GM21717 (cell line): Measurements from ENCODE around the gene OVOL3.
A peak's percentile ranks its signal among the peaks of the same experiment; 100 is the strongest.

Experiments
- ATAC-seq: cut with Tn5 transposase; IDR thresholded peaks from one replicate; pipeline ENCODE4 v1.9.1; 2021; ENCODE audit warnings: mild to moderate bottlenecking, moderate library complexity; ENCODE audit not compliant: unreplicated experiment

Gene OVOL3

DNA sequence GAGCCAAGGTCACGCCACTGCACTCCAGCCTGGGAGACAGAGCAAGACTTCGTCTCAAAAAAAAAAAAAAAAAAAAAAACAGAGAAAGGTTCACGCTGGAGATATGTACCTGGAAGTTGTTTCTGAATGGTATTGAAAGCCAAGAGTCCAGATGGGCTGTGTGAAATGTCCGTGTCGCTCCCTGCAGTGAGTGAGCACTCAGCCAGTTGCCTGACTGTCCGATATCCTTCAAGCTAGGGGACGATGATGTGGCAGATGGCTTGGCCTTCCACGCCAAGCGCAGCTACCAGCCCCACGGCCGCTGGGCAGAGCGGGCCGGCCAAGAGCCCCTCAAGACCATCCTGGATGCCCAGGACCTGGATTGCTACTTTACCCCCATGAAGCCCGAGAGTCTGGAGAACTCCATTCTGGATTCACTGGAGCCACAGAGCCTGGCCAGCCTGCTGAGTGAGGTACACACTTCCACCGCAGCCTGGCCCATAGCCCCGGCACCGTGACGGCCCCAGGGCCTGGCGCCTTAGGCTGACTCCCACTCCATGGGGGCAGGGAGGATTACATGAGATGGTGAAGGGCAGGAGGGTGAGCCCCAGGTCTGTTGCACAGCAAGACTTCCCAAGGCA, 11.7 kb upstream of the OVOL3 start:
- no peak for ATAC-seq

DNA sequence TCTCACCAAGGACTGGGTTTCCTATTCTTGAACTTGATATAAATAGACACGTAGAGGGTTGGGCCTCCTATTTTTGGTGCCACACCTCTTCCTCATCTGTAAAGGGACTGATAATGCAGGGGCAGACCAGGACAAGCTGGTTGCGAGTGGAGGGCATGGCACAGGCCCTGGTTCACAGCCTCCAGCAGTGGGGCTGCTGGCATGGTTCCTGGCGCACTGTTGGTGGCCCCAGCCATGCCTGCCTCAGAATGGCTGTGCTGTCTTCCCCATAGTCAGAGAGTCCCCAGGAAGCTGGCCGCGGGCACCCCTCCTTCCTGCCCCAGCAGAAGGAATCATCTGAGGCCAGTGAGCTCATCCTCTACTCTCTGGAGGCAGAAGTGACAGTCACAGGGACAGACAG, 10.5 kb upstream of the OVOL3 start:
- ATAC-seq = no peak

DNA sequence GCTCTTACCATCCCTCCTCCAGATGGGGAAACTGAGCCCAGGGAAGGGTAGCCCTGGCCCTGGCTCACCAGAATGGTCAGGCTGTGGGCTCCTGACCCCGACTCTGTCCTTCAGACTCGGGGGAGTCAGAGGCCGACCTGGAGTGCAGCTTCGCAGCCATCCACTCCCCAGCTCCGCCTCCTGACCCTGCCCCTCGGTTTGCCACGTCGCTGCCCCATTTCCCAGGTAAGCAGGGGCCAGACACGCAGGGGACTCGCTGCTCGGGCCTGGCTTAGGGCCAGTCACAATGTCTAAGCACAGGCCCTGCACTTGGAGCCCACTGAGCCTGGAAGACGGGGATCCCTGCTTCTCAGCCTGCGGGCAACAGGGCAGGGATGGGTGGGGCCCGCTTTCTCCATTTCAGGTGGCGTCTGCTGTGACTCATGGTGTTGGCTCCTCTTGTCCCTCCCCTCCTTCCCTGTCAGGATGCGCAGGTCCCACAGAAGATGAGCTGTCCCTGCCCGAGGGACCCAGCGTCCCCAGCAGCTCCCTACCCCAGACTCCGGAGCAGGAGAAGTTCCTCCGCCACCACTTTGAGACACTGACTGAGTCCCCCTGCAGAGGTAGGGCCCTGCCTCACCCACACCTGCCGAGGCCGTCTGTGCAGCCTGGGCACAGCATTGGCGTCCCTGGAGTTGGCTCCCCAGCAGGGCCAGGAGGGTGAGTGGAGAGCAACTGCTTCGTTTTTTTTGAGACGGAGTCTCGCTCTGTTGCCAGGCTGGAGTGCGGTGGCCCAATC, 9.2 kb upstream of the OVOL3 start:
- ATAC-seq = no peak

DNA sequence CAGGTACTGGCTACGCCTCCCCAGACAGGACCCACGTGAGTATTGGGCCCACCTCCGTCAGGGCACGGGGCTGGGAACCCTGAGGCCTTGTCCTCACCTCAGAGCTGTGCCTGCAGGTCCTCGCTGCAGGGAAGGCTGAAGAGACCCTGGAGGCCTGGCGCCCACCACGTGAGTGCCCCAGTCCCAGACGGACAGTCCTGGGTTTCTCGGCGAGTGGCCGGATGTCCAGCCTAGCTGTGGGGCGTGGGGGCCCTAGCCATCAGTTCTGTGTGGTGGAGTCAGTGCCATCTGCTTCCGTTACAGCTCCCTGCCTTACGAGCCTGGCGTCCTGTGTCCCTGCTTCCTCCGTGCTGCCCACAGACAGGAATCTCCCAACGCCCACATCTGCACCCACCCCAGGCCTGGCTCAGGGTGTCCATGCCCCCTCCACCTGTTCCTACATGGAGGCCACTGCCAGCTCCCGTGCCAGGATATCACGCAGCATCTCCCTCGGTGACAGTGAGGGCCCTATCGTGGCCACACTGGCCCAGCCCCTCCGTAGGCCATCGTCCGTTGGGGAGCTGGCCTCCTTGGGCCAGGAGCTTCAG, 7.8 kb upstream of the OVOL3 start:
- ATAC-seq = no peak

DNA sequence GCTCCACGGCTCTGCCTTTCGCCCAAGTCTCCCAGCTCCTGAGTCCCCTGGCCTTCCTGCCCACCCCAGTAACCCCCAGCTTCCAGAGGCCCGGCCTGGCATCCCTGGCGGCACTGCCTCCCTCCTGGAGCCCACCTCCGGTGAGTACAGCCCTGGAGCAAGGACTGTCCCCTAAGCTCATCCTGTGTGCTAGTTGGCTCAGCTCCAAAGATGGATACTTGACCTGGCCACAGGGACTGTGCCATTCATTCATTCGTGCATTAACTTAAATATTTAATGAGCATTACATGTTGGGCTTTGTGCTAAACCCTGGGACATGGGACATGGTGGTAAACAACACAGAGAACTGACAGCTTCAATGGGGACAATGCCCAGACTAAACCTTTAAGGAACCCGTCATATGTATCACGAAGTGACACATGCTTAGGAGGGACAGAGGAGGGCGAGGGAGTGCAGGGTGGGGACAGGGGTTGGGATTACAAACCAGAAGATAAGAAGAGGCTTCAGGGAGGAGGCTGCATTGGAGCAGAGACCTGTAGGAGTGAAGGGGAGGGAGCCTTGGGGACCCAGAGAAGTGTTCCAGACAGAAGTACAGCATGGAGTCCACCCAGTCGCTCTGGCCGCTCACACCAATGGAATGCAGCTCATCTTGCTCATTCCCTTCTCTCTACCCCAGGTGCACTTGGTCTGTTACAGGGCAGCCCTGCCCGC, 6.9 kb upstream of the OVOL3 start:
- no peak for ATAC-seq

DNA sequence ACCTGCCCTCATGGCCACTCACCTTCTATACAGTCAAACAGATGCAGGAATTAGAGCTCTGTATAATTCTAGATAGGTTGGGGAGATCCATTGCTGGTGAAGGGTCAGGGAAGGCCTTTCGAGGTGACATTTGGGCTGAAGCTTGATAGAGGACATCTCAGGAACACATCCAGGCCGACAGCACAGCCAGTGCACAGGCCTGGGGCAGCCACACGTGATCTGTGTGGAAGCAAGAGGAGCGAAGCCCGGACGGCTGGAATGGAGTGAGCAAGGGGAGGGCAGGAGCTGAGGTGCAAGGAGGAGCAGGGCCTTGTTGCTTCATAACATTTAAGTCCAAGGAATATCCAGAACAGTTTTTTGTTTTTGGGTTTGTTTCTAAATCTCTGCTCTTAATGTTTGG, 4.5 kb upstream of the OVOL3 start:
- ATAC-seq = no peak

DNA sequence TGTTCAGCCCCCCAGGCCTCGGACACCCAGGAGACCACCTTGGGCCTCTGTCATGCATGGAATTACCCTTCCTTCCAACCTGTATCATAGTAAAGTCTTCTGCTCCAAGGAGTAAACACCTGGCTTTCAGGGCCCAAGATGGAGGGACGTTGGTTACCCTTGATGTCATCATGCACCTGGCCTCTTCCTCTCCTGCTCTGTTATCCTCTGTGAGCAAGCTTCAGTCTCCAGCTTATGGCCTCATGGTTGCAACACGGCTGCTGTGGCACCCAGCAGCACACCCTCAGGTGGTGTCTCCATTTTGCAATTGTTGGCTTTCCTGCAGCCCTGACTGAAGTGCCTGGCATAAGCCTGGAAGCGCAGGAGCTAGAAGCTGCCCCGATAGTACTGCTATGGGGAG, 4.0 kb upstream of the OVOL3 start:
- ATAC-seq = no peak

DNA sequence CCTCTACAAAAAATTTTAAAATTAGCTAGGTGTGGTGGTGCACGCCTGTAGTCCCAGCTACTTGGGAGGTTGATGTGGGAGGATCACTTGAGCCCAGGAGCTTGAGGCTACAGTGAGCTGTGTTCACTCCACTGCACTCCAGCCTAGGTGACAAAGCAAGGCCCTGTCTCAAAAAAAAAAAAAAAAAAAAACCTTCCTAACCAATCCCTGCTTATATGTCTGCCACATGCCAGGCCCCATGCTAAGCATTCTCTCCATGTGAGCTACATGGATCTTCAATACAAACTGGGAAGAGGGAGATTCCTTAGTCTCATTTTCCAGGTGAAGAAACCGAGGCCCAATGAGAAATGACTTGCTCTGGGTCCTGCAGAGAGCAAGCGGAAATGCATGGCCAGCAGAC, 2.3 kb upstream of the OVOL3 start:
- ATAC-seq = no peak

DNA sequence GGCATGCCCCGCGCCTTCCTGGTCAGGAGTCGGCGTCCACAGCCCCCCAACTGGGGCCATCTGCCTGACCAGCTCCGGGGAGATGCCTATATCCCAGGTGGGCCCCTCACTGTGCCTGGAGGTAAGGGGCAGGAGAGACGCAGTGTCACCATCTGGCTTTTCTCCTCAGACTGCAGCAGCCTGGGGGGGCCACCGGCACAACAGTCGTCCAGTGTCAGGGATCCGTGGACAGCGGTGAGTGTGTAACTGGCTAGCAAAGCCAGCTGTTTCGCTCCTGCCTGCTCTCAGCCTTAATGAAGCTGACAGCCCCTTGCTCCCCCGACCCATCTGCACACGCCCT, 227 bp downstream of the OVOL3 start:
- ATAC-seq = no peak

DNA sequence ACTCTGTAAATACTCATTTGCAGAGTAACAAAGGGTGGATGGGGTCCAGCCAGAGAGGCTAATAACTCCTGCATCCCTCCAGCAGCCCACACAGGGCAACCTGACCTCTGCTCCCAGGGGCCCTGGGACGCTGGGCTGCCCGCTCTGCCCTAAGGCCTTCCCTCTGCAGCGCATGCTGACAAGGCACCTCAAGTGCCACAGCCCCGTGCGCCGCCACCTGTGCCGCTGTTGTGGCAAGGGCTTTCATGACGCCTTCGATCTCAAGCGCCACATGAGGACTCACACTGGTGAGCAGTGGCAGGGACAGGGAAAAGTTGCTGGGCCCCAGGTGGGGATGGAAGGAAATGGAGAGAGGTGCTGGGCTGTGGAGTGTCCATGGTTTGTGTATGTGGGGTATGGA, 1.7 kb downstream of the OVOL3 start:
- no peak for ATAC-seq

DNA sequence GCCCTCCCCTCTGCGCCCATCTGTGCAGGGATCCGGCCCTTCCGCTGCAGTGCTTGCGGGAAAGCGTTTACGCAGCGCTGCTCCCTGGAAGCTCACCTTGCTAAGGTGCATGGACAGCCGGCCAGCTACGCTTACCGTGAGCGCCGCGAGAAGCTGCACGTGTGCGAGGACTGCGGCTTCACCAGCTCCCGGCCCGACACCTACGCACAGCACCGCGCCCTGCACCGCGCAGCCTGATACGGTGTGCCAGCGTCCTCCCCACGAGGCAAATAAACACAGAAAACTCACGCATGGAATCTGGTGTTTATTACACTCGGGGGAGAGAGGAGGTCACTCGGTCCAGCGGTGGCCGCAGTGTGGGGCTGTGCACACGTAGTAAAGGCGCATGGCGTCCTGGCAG, 2.5 kb downstream of the OVOL3 start:
- ATAC-seq = no peak

DNA sequence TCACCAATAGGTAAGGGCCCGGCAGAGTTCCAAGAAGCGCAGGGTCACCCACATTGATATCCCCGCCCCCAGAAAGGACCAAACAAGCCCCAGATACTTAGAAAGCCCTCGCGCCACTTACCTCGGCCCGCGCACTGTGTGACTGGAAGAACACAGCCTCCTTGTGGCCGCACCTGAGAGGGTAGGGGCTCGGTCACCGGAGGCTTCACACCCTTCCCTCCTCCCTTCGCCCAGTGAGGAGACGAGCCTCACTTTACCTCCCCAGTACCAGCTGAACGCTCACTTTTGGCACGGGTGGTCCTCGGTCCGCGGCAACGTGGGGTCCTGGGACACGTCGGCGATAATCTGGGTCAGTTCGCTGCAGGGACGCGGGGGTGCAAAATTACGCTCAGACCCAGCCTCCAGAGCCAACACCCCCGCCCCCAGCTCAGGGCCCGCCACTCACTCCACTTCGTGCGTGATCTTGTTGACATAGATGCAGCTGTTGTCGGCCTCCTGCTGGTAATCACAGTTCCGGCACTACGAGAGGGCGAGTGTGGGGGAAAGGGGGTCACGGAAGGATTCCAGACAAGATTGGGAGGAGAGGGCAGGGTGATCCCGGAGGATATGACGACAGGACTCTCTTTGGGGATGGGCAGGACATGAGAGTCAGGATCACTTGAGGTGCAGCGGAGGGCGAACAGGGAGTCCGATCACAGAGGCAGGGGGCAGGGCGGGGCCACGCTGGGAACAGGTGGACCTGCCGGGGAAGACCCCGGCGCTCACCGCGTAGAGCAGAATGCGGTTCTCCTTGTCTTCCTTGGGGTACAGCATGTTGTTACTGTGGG, 3.2 kb downstream of the OVOL3 start:
- ATAC-seq = peak; percentile 7

DNA sequence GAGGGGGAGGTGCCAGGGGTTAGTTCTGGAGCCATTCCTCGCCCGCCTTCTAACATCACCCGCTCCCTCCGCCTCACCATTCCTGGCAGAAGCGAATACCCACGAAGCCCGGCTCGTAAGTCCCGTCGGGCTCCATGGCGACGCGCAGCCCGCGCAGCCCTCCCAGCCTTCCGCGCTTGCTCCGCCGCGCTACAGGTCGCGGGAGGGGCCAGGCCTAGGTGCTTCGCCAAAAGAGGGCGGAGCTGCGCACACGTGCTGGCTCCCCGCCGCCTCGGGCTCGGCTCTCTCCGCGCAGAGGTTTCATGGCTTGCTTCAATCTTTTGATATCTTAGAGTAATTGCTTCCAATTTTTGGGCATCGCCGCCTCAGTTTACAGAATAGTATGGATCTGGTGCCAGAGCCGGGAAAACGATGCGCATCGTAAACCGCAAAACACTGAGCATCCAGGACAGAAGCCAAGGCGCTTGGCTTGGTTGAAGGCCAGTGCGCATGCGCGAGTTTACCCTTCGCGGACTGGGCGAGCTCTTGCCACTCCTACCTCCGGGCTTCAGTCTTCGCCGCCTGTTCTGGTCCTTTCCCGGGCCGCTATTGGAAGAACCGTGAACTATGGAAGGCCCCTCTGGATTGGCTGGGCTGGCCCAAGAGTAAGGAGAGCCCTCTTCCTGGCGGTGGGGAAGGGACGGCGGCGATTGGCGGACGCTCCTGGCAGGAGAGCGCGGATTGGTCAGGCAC, 3.9 kb downstream of the OVOL3 start, which contains the start of gene POLR2I:
Gene POLR2I (minus strand): TSS at position 155 of the 732 bp plus-strand sequence. CDS start 19 bp downstream, at position 136.
- peak; percentile 66 for ATAC-seq

DNA sequence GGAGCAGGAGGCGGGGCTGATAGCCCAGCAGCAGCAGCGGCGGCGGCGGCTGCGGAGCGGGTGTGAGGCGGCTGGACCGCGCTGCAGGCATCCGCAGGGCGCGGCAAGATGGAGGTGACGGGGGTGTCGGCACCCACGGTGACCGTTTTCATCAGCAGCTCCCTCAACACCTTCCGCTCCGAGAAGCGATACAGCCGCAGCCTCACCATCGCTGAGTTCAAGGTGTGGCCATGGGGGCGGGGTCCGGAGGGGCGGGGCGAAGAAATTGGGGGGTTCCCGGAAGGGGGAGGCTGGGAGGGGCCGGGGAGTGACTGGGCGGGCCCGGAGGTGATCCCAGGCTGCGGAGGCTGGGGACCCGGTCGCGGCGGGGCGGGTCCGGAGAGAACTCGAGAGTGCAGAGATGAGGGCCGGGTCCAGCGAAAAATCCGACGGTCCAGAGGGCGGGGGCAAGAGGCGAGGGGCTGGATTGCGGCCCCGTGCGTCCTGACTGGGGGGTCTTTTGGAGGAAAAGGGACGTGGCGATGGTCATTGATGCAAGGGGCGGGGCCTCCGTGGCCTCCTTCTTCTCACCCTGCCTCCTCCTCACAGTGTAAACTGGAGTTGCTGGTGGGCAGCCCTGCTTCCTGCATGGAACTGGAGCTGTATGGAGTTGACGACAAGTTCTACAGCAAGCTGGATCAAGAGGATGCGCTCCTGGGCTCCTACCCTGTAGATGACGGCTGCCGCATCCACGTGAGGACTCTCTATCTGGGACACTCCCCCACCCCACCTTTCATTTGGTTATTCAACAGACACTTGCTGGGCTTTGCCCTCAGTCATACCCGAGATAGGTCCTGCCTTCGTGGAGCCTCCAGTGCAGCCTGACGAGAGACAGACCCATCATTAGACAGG, 4.8 kb downstream of the OVOL3 start, which contains the start of gene TBCB:
Gene TBCB (plus strand): TSS at position 16 of the 891 bp plus-strand sequence. CDS start 93 bp downstream, at position 109.
- peak; percentile 10 for ATAC-seq

DNA sequence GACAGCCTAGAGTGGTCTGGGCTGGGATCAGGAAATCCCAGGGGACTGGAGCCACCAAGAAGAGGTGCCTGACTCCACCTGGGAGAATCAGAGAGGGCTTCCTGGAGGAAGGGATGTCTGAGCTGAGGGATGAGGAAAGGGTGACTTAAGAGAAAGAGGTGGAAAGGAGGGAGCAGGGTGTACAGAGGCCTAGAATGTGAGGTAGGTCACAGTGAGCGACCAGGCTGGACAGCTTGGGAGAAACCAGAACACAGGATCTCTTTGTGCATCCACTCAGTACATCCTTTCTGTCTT, 5.3 kb downstream of the OVOL3 start:
- no peak for ATAC-seq

DNA sequence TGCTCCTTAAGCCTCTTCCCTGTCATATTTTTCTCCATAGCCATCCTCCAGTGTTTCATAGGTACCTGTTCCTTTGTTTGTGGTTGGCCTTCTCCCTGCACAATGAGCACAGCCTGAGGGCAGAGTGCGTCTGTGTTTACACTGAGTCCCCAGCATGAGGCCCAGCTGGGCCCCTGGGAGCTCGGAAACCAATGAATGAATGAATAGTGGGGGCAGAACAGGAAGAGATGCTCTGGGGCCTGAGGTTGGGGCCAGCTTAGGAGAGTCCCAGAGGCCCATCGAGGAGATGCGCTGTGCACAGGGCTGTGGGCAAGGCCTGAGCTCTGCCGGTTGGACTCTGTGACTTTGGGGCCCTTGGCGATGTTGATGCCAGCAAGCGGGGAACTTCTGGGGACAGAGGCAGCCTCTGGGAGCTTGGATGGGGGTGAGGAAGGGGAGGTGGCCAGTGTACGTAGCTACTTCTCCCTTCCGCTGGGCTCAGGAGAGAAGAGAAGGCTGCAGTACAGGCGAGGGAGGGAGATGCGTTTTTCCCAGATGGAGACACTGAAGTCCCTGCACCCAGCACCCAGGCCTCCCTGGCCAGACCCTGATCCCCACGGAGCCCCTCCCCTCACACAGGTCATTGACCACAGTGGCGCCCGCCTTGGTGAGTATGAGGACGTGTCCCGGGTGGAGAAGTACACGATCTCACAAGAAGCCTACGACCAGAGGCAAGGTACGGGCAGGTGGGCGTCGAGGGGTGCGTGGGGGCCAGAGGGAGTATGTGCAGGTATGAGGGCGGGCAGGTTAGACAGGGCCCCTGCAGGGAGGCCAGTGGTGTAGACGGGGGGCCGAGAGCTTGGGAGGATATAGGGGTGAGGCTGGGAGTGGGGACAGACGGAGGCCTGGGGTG, 9.4 kb downstream of the OVOL3 start:
- ATAC-seq = no peak

DNA sequence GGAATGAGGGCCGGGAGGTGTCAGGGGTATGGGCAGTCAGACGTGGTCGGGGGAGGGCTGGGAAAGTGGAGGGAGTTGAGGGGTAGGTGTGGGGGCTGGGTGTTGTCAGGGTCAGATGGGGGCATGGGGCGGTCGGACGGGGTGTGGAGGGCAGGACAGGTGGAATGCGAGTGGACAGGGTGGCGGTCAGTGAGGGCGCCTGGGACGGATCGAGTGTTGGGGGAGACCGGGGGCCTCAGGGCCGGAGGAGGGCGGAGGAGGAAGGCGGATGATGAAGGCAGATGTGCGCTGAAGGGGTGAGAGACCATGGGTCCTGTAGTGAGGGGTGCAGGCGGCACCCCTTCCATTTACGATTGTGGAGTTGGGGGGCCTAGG, 10.0 kb downstream of the OVOL3 start:
- no peak for ATAC-seq

DNA sequence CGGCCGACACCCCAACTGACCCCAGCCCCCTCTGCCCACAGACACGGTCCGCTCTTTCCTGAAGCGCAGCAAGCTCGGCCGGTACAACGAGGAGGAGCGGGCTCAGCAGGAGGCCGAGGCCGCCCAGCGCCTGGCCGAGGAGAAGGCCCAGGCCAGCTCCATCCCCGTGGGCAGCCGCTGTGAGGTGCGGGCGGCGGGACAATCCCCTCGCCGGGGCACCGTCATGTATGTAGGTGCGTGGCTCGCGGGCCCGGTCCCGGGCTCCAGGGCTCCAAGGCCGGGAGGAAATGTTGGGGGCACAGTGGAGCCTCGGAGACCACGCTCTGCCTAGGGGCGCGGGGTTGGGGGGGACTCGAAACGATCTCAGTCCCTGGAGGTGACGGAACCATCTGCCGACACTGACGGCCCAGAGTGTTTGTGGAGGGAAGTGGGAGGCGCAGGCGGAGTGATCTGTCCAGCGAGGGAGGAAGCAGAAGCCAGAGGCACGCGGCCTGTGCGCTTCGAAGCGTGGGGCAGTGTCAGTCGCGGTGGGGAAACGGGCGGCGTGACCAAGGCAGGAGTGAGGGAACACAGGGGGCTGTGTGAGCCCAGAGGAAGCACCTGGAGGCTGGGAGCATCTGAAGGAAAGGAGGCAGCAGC, 10.7 kb downstream of the OVOL3 start:
- ATAC-seq = no peak
